Small intestine (tissue), 7 donors: ENCODE measurements around the gene PFDN4. TPM values are rescaled to one million over a fixed set of nuclear protein-coding genes. Genes with fewer than 3 reads are reported as not detected.

Experiments
- DNase-seq, 2 donors: peaks; one replicate each; pipeline versions ENCODE4 v3.0.0 to v3.0.0-alpha.2; 2013
- FAIRE-seq: peaks from 2 replicates; lab custom pipeline; 2012; peaks lifted over from hg19 to GRCh38; lab: Jason Lieb, UNC
- H3K27ac ChIP-seq, 3 donors: one replicate each; pipeline ENCODE4 v1.5.1; 2013; ENCODE audit warnings: low read length in 2 of 3, mild to moderate bottlenecking in 2 of 3, control low read depth in 1 of 3, inconsistent platforms in 1 of 3, low read depth in 1 of 3, moderate library complexity in 1 of 3
- H3K27me3 ChIP-seq, 3 donors: one replicate each; pipeline ENCODE4 v1.6.1; 2013; ENCODE audit warnings: low read length in 3 of 3, inconsistent platforms in 1 of 3; ENCODE audit not compliant: control insufficient read depth in 3 of 3, insufficient read depth in 3 of 3
- H3K36me3 ChIP-seq, 3 donors: one replicate each; pipeline ENCODE4 v1.6.1; 2013; ENCODE audit warnings: low read length in 3 of 3, inconsistent platforms in 1 of 3, low read depth in 1 of 3, mild to moderate bottlenecking in 1 of 3, moderate library complexity in 1 of 3; ENCODE audit not compliant: control insufficient read depth in 3 of 3, insufficient read depth in 2 of 3
- H3K4me1 ChIP-seq, 3 donors: one replicate each; pipeline ENCODE4 v1.6.1; 2013; ENCODE audit warnings: low read length in 2 of 3, inconsistent platforms in 1 of 3, low read depth in 1 of 3, mild to moderate bottlenecking in 1 of 3, moderate library complexity in 1 of 3; ENCODE audit not compliant: control insufficient read depth in 3 of 3, insufficient read depth in 2 of 3
- H3K4me3 ChIP-seq, 3 donors: one replicate each; pipeline ENCODE4 v1.5.1; 2013; ENCODE audit warnings: low read length in 3 of 3, control low read depth in 1 of 3, inconsistent platforms in 1 of 3, low read depth in 1 of 3, mild to moderate bottlenecking in 1 of 3, moderate library complexity in 1 of 3
- H3K9me3 ChIP-seq, 2 donors: one replicate each; pipeline ENCODE4 v1.6.1; 2013; ENCODE audit warnings: low read depth in 1 of 2, low read length in 1 of 2; ENCODE audit not compliant: control insufficient read depth in 2 of 2, insufficient read depth in 1 of 2
- WGBS, 3 donors: extraction: QIAGEN DNeasy Blood & Tissue Kit; methylation state at CpG; one replicate each; pipeline ENCODE4 v1.1.7; 2013; 5-methylcytosine and 5-hydroxymethylcytosine counted together
- polyA plus RNA-seq, 4 donors: library from polyadenylated mRNA; stranded (reverse) in 3 of 4; unstranded in 1 of 4; fragments of 200-250 nt in 3 of 4; fragments of 120-200 nt in 1 of 4; gene quantifications; one replicate each; pipeline versions ENCODE4 v1.2.1 to v1.2.3, GENCODE V29; 2013
- donor health status: healthy with polysubstance abuse.
- donor health status: control.
- donor health status: control.
- donor health status: Bipolar disorder and iron deficiency.
- donor health status: healthy.

PFDN4 gene
- polyA plus RNA-seq, 4 donors, result 25.9 to 65.3 (median 36.7) TPM

DNA sequence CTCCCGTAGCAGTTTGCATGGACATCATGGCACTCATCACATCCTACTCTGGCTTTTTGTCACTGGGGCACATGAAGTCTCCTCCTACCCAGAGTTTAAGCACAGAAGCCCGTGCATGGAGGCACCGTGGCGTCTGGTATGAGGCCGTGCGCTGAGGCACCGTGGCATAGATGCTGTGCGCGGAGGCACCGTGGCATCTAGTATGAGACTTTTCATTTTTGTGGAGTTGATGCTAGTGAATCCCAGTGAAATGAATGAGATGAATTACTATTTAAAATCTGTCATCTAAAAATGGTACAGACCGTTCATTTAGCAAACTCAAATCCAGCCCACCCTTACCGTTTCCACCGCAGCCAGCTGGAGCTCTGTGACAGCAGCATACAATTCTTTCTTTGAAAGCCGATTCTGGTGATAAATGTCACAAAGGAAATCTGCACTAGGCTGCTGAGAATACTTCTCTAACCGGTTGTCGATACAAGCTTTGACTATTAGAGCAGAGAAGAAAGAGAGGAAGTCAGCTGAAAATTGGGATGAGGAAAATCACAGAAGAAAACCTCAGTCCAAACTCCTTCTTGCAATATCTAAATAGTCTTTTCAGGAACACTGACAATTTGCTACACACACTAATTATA is 45.4 kb upstream of the PFDN4 start:
- DNase-seq, result no peak
- Histone ChIP-seq H3K4me3 (no peak overlapping the region), H3K9me3 (no peaks in the 10 kb centered on the region), H3K27ac (no peak overlapping the region), H3K27me3 (peaks cover 0 to 6% (median 0%) of the 10 kb centered on the region in 3 donors), H3K36me3 (no peaks in the 10 kb centered on the region), H3K4me1 (no peaks in the 10 kb centered on the region)
- WGBS, 3 donors, result 62 to 79% (median 71%) methylated on average over 16 of the region's 16 CpGs
- FAIRE-seq, result no peak

DNA sequence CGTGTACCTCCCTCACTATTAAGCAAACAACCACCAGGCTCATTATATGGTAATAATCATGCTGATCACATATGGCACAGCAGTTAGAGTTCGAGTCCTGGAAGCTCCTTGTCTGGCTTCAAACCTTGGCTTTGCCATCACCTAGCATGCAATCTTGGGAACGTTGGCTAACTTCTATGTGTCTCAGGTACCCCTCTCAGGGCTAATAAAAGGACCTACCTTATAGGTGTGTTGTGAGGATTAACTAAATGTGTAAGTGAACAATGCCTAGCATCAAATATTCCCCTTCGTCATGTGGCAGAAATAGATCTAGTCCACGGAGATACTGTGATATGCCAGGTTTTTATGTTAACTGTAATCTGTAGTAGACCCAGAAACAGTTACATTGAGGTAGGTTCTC is 44.5 kb upstream of the PFDN4 start:
- FAIRE-seq, result no peak

DNA sequence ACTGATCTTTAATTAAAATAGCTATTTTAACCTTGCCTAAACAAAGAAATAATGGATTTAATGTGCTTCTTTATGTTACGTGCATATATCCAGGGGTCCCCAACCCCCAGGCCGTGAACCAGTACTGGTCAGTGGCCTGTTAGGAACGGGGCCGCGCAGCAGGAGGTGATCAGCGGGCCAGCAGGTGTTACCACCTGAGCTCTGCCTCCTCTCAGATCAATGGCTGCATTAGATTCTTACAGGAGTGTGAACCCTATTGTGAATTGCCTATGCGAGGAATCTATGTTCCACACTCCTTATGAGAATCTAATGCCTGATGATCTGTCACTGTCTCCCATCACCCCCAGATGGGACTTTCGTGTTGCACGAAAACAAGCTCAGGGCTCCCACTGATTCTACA is 42.9 kb upstream of the PFDN4 start:
- Histone ChIP-seq H3K27me3 (peaks cover 0 to 15% (median 13%) of the 10 kb centered on the region in 3 donors), H3K27ac (no peak overlapping the region)

More for the DNA sequence above, 44.5 kb upstream of the PFDN4 start:
- H3K4me1 ChIP-seq, result no peaks in the 10 kb centered on the region
- peaks cover 0 to 13% (median 7%) of the 10 kb centered on the region in 3 donors for H3K27me3 ChIP-seq
- no peak overlapping the region for H3K27ac ChIP-seq
- WGBS, 3 donors, result 73 to 84% (median 73%) methylated on average over 5 of the region's 5 CpGs
- no peaks in the 10 kb centered on the region for H3K36me3 ChIP-seq
- no peaks in the 10 kb centered on the region for H3K9me3 ChIP-seq
- DNase-seq, result no peak
- no peak overlapping the region for H3K4me3 ChIP-seq

DNA sequence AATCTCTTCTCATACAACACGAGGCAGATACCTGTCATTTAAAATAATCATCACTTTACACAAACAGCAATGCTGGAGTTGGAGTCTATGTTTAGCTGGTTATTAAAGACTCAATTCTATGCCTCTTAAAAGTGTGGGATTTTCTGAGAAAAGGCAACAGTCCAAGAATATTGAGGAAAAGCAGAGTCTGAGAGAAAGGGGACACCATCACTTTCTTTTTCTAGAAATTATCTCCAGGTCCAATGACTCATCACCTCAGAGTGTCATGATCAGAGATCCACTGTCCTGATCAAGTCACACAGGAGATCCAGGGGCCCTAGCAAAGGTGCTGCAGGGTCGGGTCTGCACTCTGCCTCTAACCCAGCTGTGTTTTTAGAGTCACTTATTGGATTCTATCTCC is 42.1 kb upstream of the PFDN4 start:
- 42 to 55% (median 51%) methylated on average over 2 of the region's 2 CpGs for WGBS, 3 donors
- Histone ChIP-seq H3K36me3 (no peaks in the 10 kb centered on the region), H3K4me1 (no peaks in the 10 kb centered on the region), H3K27ac (no peak overlapping the region), H3K9me3 (no peaks in the 10 kb centered on the region), H3K4me3 (no peak overlapping the region), H3K27me3 (peaks cover 0 to 20% (median 13%) of the 10 kb centered on the region in 3 donors)
- FAIRE-seq (no peak), DNase-seq (no peak)

More for the DNA sequence above, 42.9 kb upstream of the PFDN4 start:
- FAIRE-seq, result no peak
- Histone ChIP-seq H3K36me3 (no peaks in the 10 kb centered on the region), H3K4me1 (no peaks in the 10 kb centered on the region), H3K4me3 (no peak overlapping the region), H3K9me3 (no peaks in the 10 kb centered on the region)
- no peak for DNase-seq
- 87 to 93% (median 88%) methylated on average over 9 of the region's 9 CpGs for WGBS, 3 donors

DNA sequence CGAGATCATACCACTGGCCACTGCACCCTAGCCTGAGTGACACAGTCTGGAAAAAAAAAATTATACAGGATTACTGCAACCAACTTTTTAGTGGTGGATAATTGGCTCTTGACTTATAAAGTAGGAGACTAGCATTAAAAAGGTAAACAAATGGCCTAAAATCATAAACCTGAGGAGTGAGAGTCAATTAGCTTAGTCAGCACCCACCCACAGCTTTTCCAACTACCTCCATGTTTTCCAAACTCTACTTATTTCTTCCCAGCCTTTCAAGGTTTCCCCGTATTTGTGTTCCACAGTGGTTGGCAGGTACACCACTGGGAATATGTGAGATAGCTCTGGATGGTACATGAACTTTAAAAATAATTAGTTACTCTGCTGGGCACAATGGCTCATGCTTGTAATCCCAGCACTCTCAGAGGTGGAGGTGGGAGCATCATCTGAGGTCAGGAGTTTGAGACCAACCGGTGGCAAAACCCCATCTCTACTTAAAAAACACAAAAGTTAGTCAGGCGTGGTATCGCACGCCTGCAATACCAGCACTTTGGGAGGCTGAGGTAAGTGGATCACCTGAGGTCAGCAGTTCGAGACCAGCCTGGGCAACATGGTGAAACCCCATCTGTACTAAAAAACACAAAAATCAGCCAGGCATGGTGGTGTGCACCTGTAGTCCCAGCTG is 40.8 kb upstream of the PFDN4 start:
- H3K36me3 ChIP-seq, result no peaks in the 10 kb centered on the region
- WGBS, 3 donors, result 87 to 89% (median 89%) methylated on average over 7 of the region's 7 CpGs
- DNase-seq (no peak), FAIRE-seq (no peak)
- no peak overlapping the region for H3K27ac ChIP-seq
- H3K4me3 ChIP-seq, result no peak overlapping the region
- H3K4me1 ChIP-seq, result no peaks in the 10 kb centered on the region
- H3K27me3 ChIP-seq, result peaks cover 0 to 33% (median 24%) of the 10 kb centered on the region in 3 donors
- no peaks in the 10 kb centered on the region for H3K9me3 ChIP-seq

DNA sequence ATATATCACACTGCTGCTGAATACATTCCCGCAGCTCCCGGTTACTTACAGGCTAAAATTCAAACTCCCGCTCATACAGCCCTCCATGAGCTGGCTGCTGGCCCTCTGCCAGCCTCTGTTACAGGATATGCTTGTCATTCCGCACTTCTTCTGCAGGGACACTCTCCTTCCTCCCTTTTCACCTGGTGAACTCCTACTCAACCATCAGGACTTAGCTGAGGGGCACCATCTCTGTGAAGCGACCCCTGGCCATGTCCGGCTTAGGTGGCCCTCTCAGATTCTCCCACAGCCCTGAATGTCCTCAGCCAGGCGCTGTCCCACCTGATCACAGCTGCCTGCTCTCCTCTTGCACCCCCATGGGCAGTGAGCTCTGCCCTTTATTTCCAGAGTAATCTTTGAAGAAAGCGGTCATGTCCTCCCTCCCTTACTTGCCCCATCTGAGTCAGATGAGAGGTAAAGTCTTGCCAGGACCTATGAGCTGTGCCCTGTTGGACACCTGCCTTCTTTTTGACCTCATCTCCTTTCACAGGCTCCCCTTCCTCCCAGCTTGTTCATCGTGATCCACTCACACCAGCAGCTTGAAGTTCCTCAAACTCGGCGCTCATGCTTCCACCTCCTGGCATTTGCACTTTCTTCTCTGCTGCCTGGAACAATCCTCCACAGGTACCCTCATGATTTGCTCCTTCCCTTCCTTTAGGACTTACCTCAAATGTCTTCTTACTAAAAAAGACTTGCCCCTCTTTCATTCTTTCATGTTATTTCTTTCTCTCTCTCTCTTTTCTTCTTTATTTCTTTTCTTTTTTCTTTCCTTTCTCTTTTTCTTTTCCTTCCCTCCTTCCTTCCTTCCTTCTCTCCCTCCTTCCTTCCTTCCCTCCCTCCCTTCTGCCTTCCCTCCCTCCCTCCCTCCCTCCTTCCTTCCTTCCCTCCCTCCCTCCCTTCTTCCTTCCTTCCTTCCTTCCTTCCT is 39.7 kb upstream of the PFDN4 start:
- H3K4me3 ChIP-seq, result no peak overlapping the region
- H3K27me3 ChIP-seq, result peaks cover 8 to 43% (median 32%) of the 10 kb centered on the region in 3 donors
- no peak overlapping the region for H3K27ac ChIP-seq
- no peaks in the 10 kb centered on the region for H3K36me3 ChIP-seq
- FAIRE-seq (no peak), DNase-seq (no peak)
- H3K9me3 ChIP-seq, result no peaks in the 10 kb centered on the region
- 49 to 61% (median 55%) methylated on average over 11 of the region's 11 CpGs for WGBS, 3 donors
- no peaks in the 10 kb centered on the region for H3K4me1 ChIP-seq

DNA sequence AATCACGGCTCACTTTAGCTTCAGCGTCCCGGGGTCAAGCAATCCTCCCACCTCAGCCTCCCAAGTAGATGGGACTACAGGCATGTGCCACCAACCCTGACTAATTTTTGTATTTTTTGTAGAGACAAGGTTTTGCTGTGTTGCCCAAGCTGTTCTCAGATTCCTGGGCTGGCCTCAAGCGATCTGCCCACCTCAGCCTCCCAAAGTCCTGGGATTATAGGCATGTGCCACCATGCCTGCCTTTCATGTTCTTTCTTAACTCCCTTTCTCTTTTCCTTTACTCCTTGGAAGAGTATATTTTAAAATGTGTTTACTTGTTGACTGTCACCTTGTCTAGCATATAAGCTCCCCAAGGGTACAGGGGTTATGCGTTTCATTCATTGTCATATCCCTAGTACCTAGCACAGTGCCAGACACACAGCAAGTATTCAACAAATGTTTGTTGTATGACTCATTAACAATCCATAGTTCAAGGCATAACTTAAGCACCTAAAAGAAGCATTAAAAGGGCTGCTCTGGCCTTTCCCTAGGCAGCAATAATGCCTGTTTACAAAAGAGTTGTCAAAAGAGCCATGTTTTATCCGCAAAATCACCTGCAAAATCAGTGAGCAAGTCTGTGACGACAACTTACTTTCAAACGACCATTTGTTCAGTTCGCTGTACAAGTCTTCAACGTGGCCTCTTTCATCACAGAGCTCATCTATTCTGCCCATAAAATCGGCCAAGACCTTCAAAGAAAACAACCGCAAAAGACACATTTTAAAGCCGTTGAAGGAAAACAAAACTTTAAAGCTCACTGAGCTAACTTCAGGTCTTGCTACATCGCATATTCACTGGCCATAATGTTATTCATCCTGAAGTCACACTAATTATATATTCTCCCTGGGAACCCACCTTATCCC is 38.7 kb upstream of the PFDN4 start:
- whole genome bisulfite sequencing, 3 donors, result 70 to 76% (median 74%) methylated on average over 14 of the region's 14 CpGs
- H3K27ac ChIP-seq, result no peak overlapping the region
- H3K4me1 ChIP-seq, result no peaks in the 10 kb centered on the region
- H3K9me3 ChIP-seq, result no peaks in the 10 kb centered on the region
- DNase-seq, result no peak
- H3K36me3 ChIP-seq, result no peaks in the 10 kb centered on the region
- peaks cover 13 to 53% (median 40%) of the 10 kb centered on the region in 3 donors for H3K27me3 ChIP-seq
- H3K4me3 ChIP-seq, result no peak overlapping the region
- FAIRE-seq, result no peak
